ENCODE data around the gene VIL1. TPM values are rescaled to one million over a fixed set of nuclear protein-coding genes. Genes with fewer than 3 reads are reported as not detected.
A peak's percentile ranks its signal among the peaks of the same experiment; 100 is the strongest.

VIL1 gene
- total and polyA plus RNA-seq, 2 of the 13 experiments (the other 11 are each of a cell fraction or from before 2014, with no cell fraction given): 287 to 301 TPM

- TF ChIP-seq ZNF318 (CRISPR knock-in tag; IDR thresholded peaks at IDR 0.05) (no peak), JUNB (CRISPR knock-in tag; IDR thresholded peaks at IDR 0.05; ENCODE audit: borderline replicate concordance) (no peak), NR1H2 (CRISPR knock-in tag; IDR thresholded peaks at IDR 0.05; ENCODE audit: borderline replicate concordance, low read depth) (no peak), HHEX (CRISPR knock-in tag; IDR thresholded peaks at IDR 0.05) (peak; percentile 37; the same call in 1 of the 2 replicates), ZNF138 (CRISPR knock-in tag; IDR thresholded peaks at IDR 0.05; ENCODE audit: low read depth) (no peak), ATRX (CRISPR knock-in tag; IDR thresholded peaks at IDR 0.05; ENCODE audit: borderline replicate concordance) (no peak), DZIP1 (CRISPR knock-in tag; IDR thresholded peaks at IDR 0.05) (no peak), ZNF792 (CRISPR knock-in tag; IDR thresholded peaks at IDR 0.05) (peak; percentile 53), TGIF2 (CRISPR knock-in tag; IDR thresholded peaks at IDR 0.05) (peak; percentile 59), ZNF720 (CRISPR knock-in tag; IDR thresholded peaks at IDR 0.05) (no peak), NFYC (CRISPR knock-in tag; IDR thresholded peaks at IDR 0.05) (peak; percentile 28; the same call in 1 of the 2 replicates), STAG1 (CRISPR knock-in tag; IDR thresholded peaks at IDR 0.05) (peak; percentile 92), NFKBIZ (CRISPR knock-in tag; IDR thresholded peaks at IDR 0.05) (no peak; the same call in 1 of the 2 replicates), ATF2 (CRISPR knock-in tag; IDR thresholded peaks at IDR 0.05) (peak; percentile 65), PHF21A (CRISPR knock-in tag; IDR thresholded peaks at IDR 0.05) (no peak; the same call in 1 of the 2 replicates), NR2F1 (CRISPR knock-in tag; IDR thresholded peaks at IDR 0.05) (peak in 1 of 2 experiments; percentile 52; a peak in 1 of 4 replicates)
These were observed 12.5 kb upstream of the VIL1 start (continued) for GRCh38 chr2:218406209-218406948.

All from HepG2 (cell line).